OCI-LY7 (cell line): Measurements from ENCODE around the gene PARP16. TPM values are rescaled to one million over a fixed set of nuclear protein-coding genes. Genes with fewer than 3 reads are reported as not detected.

Experiments
- BruUV-seq: library from RNA; stranded (reverse); fragments of 400-500 nt; replicated peaks from 2 replicates; lab custom pipeline; 2021; lab: Mats Ljungman, UMichigan
- CTCF ChIA-PET: fragments of 300-600 bp; sonication (Branson Sonifier 250); formaldehyde crosslinking; loops from one replicate; lab custom pipeline; 2022; ENCODE audit warnings: antibody characterized with exemption; ENCODE audit not compliant: unreplicated experiment; lab: Charles Lee
- POLR2A ChIA-PET: fragments of 300-600 bp; sonication (Branson Sonifier 250); formaldehyde crosslinking; loops from one replicate; lab custom pipeline; 2022; ENCODE audit warnings: antibody characterized with exemption; lab: Charles Lee
- DNase-seq: peaks from one replicate; pipeline ENCODE4 v3.0.0-alpha.2; 2015; ENCODE audit warnings: low spot score
- H2AFZ ChIP-seq: fragments of 200-600 bp; sonication (generic), shearing (Covaris generic); 2 replicates; pipeline ENCODE4 v1.6.1; 2014; ENCODE audit warnings: mild to moderate bottlenecking, antibody characterized with exemption, low read length, moderate library complexity
- H3K27ac ChIP-seq: fragments of 200-600 bp; sonication (generic); 2 replicates; pipeline ENCODE4 v1.5.1; 2014; ENCODE audit warnings: mixed run types, low read depth, mild to moderate bottlenecking, moderate library complexity, low read length, inconsistent platforms; ENCODE audit not compliant: poor library complexity, severe bottlenecking
- H3K36me3 ChIP-seq: fragments of 200-600 bp; sonication (generic); 2 replicates; pipeline ENCODE4 v1.6.1; 2014; ENCODE audit warnings: mild to moderate bottlenecking, antibody characterized with exemption, low read length, moderate library complexity, mixed read lengths; ENCODE audit not compliant: insufficient read depth
- H3K4me1 ChIP-seq: fragments of 200-600 bp; sonication (generic); 2 replicates; pipeline ENCODE4 v1.5.1; 2014; ENCODE audit warnings: mild to moderate bottlenecking, low read length; ENCODE audit not compliant: insufficient read depth, poor library complexity, severe bottlenecking
- H3K4me2 ChIP-seq: fragments of 200-600 bp; sonication (generic); 2 replicates; pipeline ENCODE4 v1.6.1; 2014; ENCODE audit warnings: mild to moderate bottlenecking, low read length
- H3K4me3 ChIP-seq: fragments of 200-600 bp; sonication (generic); 2 replicates; pipeline ENCODE4 v1.5.1; 2014; ENCODE audit warnings: mild to moderate bottlenecking, low read depth, low read length; ENCODE audit not compliant: poor library complexity, severe bottlenecking
- H3K79me2 ChIP-seq: fragments of 200-600 bp; sonication (generic); 2 replicates; pipeline ENCODE4 v1.6.1; 2016; ENCODE audit warnings: low read depth, mild to moderate bottlenecking, low read length, moderate library complexity, mixed read lengths; ENCODE audit not compliant: insufficient read depth
- H3K9me2 ChIP-seq: fragments of 200-600 bp; sonication (generic); 2 replicates; pipeline ENCODE4 v1.6.1; 2016; ENCODE audit warnings: mild to moderate bottlenecking, low read length, mixed read lengths; ENCODE audit not compliant: insufficient read depth
- H3K9me3 ChIP-seq: fragments of 200-600 bp; sonication (generic); 2 replicates; pipeline ENCODE4 v1.6.1; 2014; ENCODE audit warnings: mild to moderate bottlenecking, mixed run types, low read length, mixed read lengths
- H4K20me1 ChIP-seq: fragments of 200-600 bp; sonication (generic); 2 replicates; pipeline ENCODE4 v1.6.1; 2014; ENCODE audit warnings: mild to moderate bottlenecking, antibody characterized with exemption, low read length, moderate library complexity, mixed read lengths; ENCODE audit not compliant: insufficient read depth
- CTCF ChIP-seq: fragments of 200-600 bp; sonication (generic); conservative IDR thresholded peaks from 2 replicates; pipeline ENCODE4 v1.5.1; 2014; ENCODE audit warnings: mild to moderate bottlenecking, antibody characterized with exemption, low read length, moderate library complexity, mixed read lengths
- EZH2phosphoT487 ChIP-seq: fragments of 200-600 bp; sonication (generic); IDR thresholded peaks from 2 replicates; pipeline ENCODE4 v1.6.1; 2018; ENCODE audit warnings: low read depth, borderline replicate concordance, mild to moderate bottlenecking, mixed run types, antibody characterized with exemption, low read length, moderate library complexity, mixed read lengths
- intact Hi-C: fragments of 100-400 bp; cut with micrococcal nuclease; formaldehyde crosslinking; loops from one replicate; pipeline ENCODE4 v1.10.0; 2022; ENCODE audit not compliant: unreplicated experiment
- total RNA-seq, 2 experiments: library from RNA; depleted of rRNA in 1 of 2; stranded (reverse); fragments of >200 nt in 1 of 2; shearing (Covaris generic) in 1 of 2; gene quantifications; 2 replicates each; pipeline ENCODE4 v1.2.3, GENCODE V29; 2014 to 2022

PARP16 gene
- total RNA-seq, 2 experiments from 2014 or later: 21.2 to 24.9 TPM

- H3K9me2 ChIP-seq: no peaks in the 10 kb centered on the region
- DNase-seq: peak; percentile 67
- H3K36me3 ChIP-seq: no peaks in the 10 kb centered on the region
- intact Hi-C loops: no loop called here
- H3K79me2 ChIP-seq: no peaks in the 10 kb centered on the region
- POLR2A ChIA-PET: no interaction called here
- no peak overlapping the region for H3K27ac ChIP-seq
- H3K4me1 ChIP-seq: no peaks in the 10 kb centered on the region
- no peak overlapping the region for H2AFZ ChIP-seq
- no peak overlapping the region for H3K4me3 ChIP-seq
- no peaks in the 10 kb centered on the region for H3K9me3 ChIP-seq
- no TSS peak for BruUV-seq
- TF ChIP-seq CTCF: peak; percentile 85
- TF ChIP-seq EZH2phosphoT487: no peak
- no peak overlapping the region for H3K4me2 ChIP-seq
- CTCF ChIA-PET: interaction anchor here (0.8 kb wide), 1 partner anchor 9 kb away, joined by 3 read pairs; no protein-coding TSS in a partner anchor
- no peaks in the 10 kb centered on the region for H4K20me1 ChIP-seq
Measured at GRCh38 chr15:65212097-65212496, 74.6 kb downstream of the PARP16 start.

DNA sequence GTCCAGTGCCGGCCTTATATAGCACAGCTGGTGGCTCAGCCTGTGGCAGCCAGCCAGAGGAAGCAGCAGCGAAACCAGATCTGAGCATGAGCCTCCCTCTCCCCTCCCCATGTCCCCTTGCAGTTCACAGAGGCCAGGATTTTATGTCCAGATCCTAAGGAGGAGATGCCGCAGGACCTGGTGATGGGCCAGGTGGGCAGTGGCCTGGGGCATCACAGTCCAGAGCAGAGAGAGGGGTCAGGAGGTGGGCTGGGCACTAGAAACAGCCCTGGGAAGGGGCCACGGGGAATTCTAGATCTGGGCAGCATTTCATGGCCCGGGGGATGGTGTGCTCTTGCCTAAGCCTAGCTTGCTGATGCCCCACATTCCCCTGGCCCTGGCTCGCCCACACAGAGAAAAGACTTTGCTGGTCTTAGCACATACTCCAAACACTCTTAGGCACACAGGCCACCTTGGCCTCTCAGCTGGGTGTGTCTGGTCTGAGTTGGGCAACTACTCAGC, 75.2 kb downstream of the PARP16 start:
- no peak overlapping the region for H2AFZ ChIP-seq
- H3K27ac ChIP-seq: no peak overlapping the region
- no peaks in the 10 kb centered on the region for H3K79me2 ChIP-seq
- H3K4me3 ChIP-seq: no peak overlapping the region
- no peaks in the 10 kb centered on the region for H3K9me3 ChIP-seq
- no peak for DNase-seq
- ChIA-PET CTCF (interaction anchor here (0.8 kb wide), 1 partner anchor 9 kb away, joined by 3 read pairs; no protein-coding TSS in a partner anchor), POLR2A (no interaction called here)
- H3K4me2 ChIP-seq: no peak overlapping the region
- H3K9me2 ChIP-seq: no peaks in the 10 kb centered on the region
- H4K20me1 ChIP-seq: no peaks in the 10 kb centered on the region
- no TSS peak for BruUV-seq
- TF ChIP-seq EZH2phosphoT487 (no peak), CTCF (no peak)
- no peaks in the 10 kb centered on the region for H3K4me1 ChIP-seq
- intact Hi-C loops: no loop called here
- no peaks in the 10 kb centered on the region for H3K36me3 ChIP-seq

DNA sequence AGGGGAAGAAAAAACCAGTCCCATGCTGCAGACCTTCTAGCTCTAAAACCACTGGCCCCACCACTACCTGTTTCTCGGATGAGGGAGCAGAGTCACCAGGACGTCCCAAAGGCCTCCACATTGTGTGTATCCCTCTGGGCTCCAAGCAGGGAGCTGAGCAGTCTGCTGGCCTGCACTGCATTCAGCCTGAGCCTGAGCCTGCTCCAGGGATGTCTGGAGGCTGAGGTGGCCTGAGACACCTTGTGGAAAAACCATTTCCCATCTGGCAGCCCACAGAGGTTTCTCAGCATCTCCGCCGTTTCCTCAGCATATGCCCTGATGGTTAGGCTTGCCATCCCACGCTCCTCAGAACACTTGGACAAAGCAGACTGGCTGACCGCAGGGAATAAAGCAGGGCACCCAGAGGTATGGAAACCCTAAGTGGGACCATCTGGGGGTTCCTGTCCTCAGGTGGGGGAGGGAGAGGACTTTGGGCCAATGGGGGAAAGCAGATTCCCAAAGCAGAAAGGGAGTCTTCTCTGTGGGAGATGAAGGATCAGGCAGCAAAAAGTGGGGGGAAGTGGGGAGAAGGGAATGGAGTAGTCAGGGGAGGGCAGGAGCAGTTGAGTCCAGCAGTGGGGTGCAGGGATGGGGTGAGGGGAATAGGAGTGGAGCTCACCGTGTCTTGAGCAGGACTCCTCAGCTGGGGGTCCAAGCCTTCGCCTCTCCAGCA, 75.8 kb downstream of the PARP16 start, which contains the start of gene CILP:
TSS of gene CILP (minus strand) at position 704 of the 712 bp plus-strand sequence. CDS start 1,718 bp downstream, outside the sequence.
- no peaks in the 10 kb centered on the region for H3K9me2 ChIP-seq
- H4K20me1 ChIP-seq: no peaks in the 10 kb centered on the region
- H3K9me3 ChIP-seq: no peaks in the 10 kb centered on the region
- ChIA-PET POLR2A (no interaction called here), CTCF (no interaction called here)
- no peaks in the 10 kb centered on the region for H3K36me3 ChIP-seq
- H3K4me2 ChIP-seq: no peak within 1 kb of the TSS
- no peak for TF ChIP-seq EZH2phosphoT487
- no peak for TF ChIP-seq CTCF
- intact Hi-C loops: no loop called here
- H3K79me2 ChIP-seq: no peaks in the 10 kb centered on the region
- H3K4me1 ChIP-seq: no peaks in the 10 kb centered on the region
- H3K27ac ChIP-seq: no peak within 1 kb of the TSS
- no TSS peak for BruUV-seq
- DNase-seq: no peak
- H2AFZ ChIP-seq: no peak within 1 kb of the TSS
- H3K4me3 ChIP-seq: no peak within 1 kb of the TSS
